Uterus (tissue), 2 donors: ENCODE measurements around the gene NAALADL1.

ENCODE experiments used
- CTCF ChIP-seq, 4 experiments: fragments of 200-600 bp in 2 of 4; fragments of 450-650 bp in 2 of 4; sonication (generic) in 2 of 4; IDR thresholded peaks; one replicate each; pipeline ENCODE4 v1.5.1; 2016 to 2019; ENCODE audit warnings: antibody characterized with exemption in 4 of 4, mild to moderate bottlenecking in 2 of 4, moderate library complexity in 1 of 4
- POLR2A ChIP-seq, 2 donors: fragments of 450-650 bp; IDR thresholded peaks; one replicate each; pipeline ENCODE4 v1.6.1; 2016; ENCODE audit warnings: antibody characterized with exemption in 2 of 2, mild to moderate bottlenecking in 1 of 2, moderate library complexity in 1 of 2

- TF ChIP-seq CTCF (IDR thresholded peaks at IDR 0.05) (no peak), POLR2A (IDR thresholded peaks at IDR 0.05) (no peak)
Measured at GRCh38 chr11:64999478-64999877, 58.9 kb downstream of the NAALADL1 start.
